WTC11 (cell line): ENCODE measurements around the gene LRRC72. TPM values are rescaled to one million over a fixed set of nuclear protein-coding genes. Genes with fewer than 3 reads are reported as not detected.

Source experiments
- ATAC-seq: fragments of 200-7000 bp; cut with Tn5 transposase; 2 replicates; pipeline ENCODE4 v1.10.0; 2021; ENCODE audit warnings: mild to moderate bottlenecking, moderate library complexity
- CTCF ChIA-PET: fragments of 300-600 bp; sonication (Branson Sonifier 250); formaldehyde crosslinking; loops from one replicate; lab custom pipeline; 2021; ENCODE audit warnings: antibody characterized with exemption; lab: Charles Lee
- POLR2A ChIA-PET: fragments of 350-600 bp; sonication (Branson Sonifier 250); formaldehyde crosslinking; loops from one replicate; lab custom pipeline; 2021; ENCODE audit warnings: antibody characterized with exemption; lab: Charles Lee
- DNase-seq: peaks from one replicate; pipeline ENCODE4 v3.0.0; 2021; ENCODE audit warnings: low spot score
- H3K27ac Mint-ChIP-seq: 2 replicates; pipeline ENCODE4 v1.8.0; 2021; ENCODE audit warnings: mixed read lengths
- H3K27me3 Mint-ChIP-seq: 2 replicates; pipeline ENCODE4 v1.8.0; 2021; ENCODE audit warnings: low read depth, mild to moderate bottlenecking, moderate library complexity, mixed read lengths
- H3K36me3 Mint-ChIP-seq: 2 replicates; pipeline ENCODE4 v1.8.0; 2021; ENCODE audit warnings: mixed read lengths
- H3K4me1 Mint-ChIP-seq: 2 replicates; pipeline ENCODE4 v1.8.0; 2022; ENCODE audit warnings: mixed read lengths
- H3K4me3 Mint-ChIP-seq: 2 replicates; pipeline ENCODE4 v1.8.0; 2021; ENCODE audit warnings: mild to moderate bottlenecking, moderate library complexity, mixed read lengths
- H3K9me3 Mint-ChIP-seq: 2 replicates; pipeline ENCODE4 v1.8.0; 2021; ENCODE audit warnings: mixed read lengths
- CTCF ChIP-seq: fragments of 200-600 bp; IDR thresholded peaks from 2 replicates; pipeline ENCODE4 v1.8.0; 2022; ENCODE audit warnings: antibody characterized with exemption
- E2F1 ChIP-seq: sonication (generic); formaldehyde crosslinking; IDR thresholded peaks from 2 replicates; pipeline ENCODE4 v1.8.0; 2022; ENCODE audit warnings: mild to moderate bottlenecking, missing genetic modification reagents
- ERG ChIP-seq: fragments of 250-450 bp; sonication (Bioruptor Pico); IDR thresholded peaks from 2 replicates; pipeline ENCODE4 v1.8.0; 2021; ENCODE audit warnings: mild to moderate bottlenecking
- ESRRA ChIP-seq: sonication (generic); formaldehyde crosslinking; IDR thresholded peaks from 2 replicates; pipeline ENCODE4 v1.8.1; 2022; ENCODE audit warnings: mild to moderate bottlenecking, missing genetic modification reagents, borderline replicate concordance
- JUN ChIP-seq: sonication (generic); formaldehyde crosslinking; IDR thresholded peaks from 2 replicates; pipeline ENCODE4 v1.8.0; 2023; ENCODE audit warnings: mild to moderate bottlenecking, missing genetic modification reagents
- NFYB ChIP-seq: sonication (generic); formaldehyde crosslinking; conservative IDR thresholded peaks from 2 replicates; pipeline ENCODE4 v1.8.0; 2022; ENCODE audit warnings: low read depth, missing genetic modification reagents
- OVOL2 ChIP-seq: fragments of 250-450 bp; sonication (Bioruptor Pico); IDR thresholded peaks from 2 replicates; pipeline ENCODE4 v1.9.0; 2021; ENCODE audit warnings: mild to moderate bottlenecking, borderline replicate concordance
- RORB ChIP-seq: fragments of 250-450 bp; sonication (Bioruptor Pico); IDR thresholded peaks from 2 replicates; pipeline ENCODE4 v1.9.0; 2021; ENCODE audit warnings: mild to moderate bottlenecking
- ZMAT4 ChIP-seq: fragments of 250-450 bp; sonication (Bioruptor Pico); IDR thresholded peaks from 2 replicates; pipeline ENCODE4 v1.9.0; 2021; ENCODE audit warnings: mild to moderate bottlenecking
- ZNF219 ChIP-seq: sonication (generic); formaldehyde crosslinking; IDR thresholded peaks from 2 replicates; pipeline ENCODE4 v1.8.0; 2023; ENCODE audit warnings: missing genetic modification reagents, mild to moderate bottlenecking, borderline replicate concordance
- ZNF281 ChIP-seq: sonication (generic); formaldehyde crosslinking; IDR thresholded peaks from 2 replicates; pipeline ENCODE4 v1.8.0; 2023; ENCODE audit warnings: mild to moderate bottlenecking, missing genetic modification reagents
- ZSCAN18 ChIP-seq: fragments of 250-450 bp; sonication (Bioruptor Pico); IDR thresholded peaks from 2 replicates; pipeline ENCODE4 v2.1.2; 2022; ENCODE audit warnings: mild to moderate bottlenecking, moderate library complexity
- total RNA-seq: library from RNA; stranded (reverse); gene quantifications from 3 replicates; pipeline ENCODE4 v1.2.3, GENCODE V29; 2021

The LRRC72 gene
- total RNA-seq, 1 experiment from 2014 or later: not detected

- no peak for TF ChIP-seq OVOL2 (CRISPR knock-in tag)
- no peak for TF ChIP-seq ZMAT4
- 0 out of 2 replicates have a peak, but pooled peaks have one; percentile 24 for TF ChIP-seq ZSCAN18 (CRISPR knock-in tag)
- TF ChIP-seq E2F1 (CRISPR knock-in tag): no peak
- TF ChIP-seq RORB (CRISPR knock-in tag): no peak
- TF ChIP-seq ESRRA (CRISPR knock-in tag): no peak
- no peak for TF ChIP-seq NFYB (CRISPR knock-in tag)
- peak; percentile 35; the same call in 1 of the 2 replicates for TF ChIP-seq CTCF
- no peak for TF ChIP-seq ZNF219 (CRISPR knock-in tag)
- TF ChIP-seq JUN (CRISPR knock-in tag): no peak
- no peak for TF ChIP-seq ZNF281 (CRISPR knock-in tag)
- no peak for TF ChIP-seq ERG (CRISPR knock-in tag)
Observed at GRCh38 chr7:16564909-16565426, 38.3 kb downstream of the LRRC72 start (continued).

- ATAC-seq: no peak; the same call in 1 of the 2 replicates
- POLR2A ChIA-PET: no interaction called here
Observed at GRCh38 chr7:16571941-16572340, 45.3 kb downstream of the LRRC72 start.

More at GRCh38 chr7:16571941-16572340, 45.3 kb downstream of the LRRC72 start:
- H3K27me3 Mint-ChIP-seq: no peaks in the 10 kb centered on the region
- DNase-seq: no peak
- CTCF ChIA-PET: no interaction called here
- H3K27ac Mint-ChIP-seq: no peak overlapping the region
- H3K4me1 Mint-ChIP-seq: peaks cover 6% of the 10 kb centered on the region
- H3K9me3 Mint-ChIP-seq: peaks cover 15% of the 10 kb centered on the region
- no peaks in the 10 kb centered on the region for H3K36me3 Mint-ChIP-seq
- TF ChIP-seq ERG (CRISPR knock-in tag): no peak
- no peak overlapping the region for H3K4me3 Mint-ChIP-seq
